ENCODE measurements around the gene STK32B. TPM values are rescaled to one million over a fixed set of nuclear protein-coding genes. Genes with fewer than 3 reads are reported as not detected.

STK32B gene
- total and polyA plus RNA-seq, 11 donors: 0.08 to 2.0 (median 0.25) TPM

DNA sequence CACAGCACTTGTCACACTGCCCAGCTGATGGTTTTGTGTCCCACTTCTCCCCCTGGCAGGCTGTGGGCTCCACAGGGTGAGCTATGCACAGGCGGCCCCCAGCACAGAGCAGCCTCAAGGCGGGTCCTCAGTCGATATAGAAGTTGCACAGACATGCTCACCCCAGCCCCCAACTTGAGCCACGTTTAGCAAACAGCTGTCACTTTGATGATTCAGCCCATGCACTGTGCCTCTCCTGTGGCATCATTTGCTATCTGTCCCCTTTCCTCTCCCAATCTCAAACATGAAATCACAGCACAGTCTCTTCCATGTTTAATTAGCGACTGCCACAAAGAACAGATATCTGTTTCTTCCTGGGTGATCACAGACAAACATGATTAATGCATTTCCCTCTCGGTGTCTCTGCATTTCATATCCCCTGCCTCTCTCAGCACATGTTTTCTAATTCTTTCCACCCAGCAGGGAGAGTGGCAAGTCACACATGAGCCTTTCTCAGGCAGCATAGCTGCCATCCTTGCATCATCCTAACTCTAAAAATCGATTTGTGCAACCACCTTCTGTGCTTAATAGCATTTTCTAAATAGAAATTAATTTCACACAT is 452.2 kb downstream of the STK32B start:
- no peak for DNase-seq
- Histone ChIP-seq H3K36me3 (peaks cover 0 to 3% (median 0%) of the 10 kb centered on the region in 9 donors), H3K27me3 (peaks cover 0 to 8% (median 0%) of the 10 kb centered on the region in 9 donors), H3K4me3 (no peak overlapping the region), H3K4me1 (no peaks in the 10 kb centered on the region), H3K9me3 (no peaks in the 10 kb centered on the region), H3K27ac (no peak overlapping the region)
- no peak for ATAC-seq
- TF ChIP-seq POLR2A (IDR thresholded peaks at IDR 0.05): no peak
- TF ChIP-seq, protein P1, sequence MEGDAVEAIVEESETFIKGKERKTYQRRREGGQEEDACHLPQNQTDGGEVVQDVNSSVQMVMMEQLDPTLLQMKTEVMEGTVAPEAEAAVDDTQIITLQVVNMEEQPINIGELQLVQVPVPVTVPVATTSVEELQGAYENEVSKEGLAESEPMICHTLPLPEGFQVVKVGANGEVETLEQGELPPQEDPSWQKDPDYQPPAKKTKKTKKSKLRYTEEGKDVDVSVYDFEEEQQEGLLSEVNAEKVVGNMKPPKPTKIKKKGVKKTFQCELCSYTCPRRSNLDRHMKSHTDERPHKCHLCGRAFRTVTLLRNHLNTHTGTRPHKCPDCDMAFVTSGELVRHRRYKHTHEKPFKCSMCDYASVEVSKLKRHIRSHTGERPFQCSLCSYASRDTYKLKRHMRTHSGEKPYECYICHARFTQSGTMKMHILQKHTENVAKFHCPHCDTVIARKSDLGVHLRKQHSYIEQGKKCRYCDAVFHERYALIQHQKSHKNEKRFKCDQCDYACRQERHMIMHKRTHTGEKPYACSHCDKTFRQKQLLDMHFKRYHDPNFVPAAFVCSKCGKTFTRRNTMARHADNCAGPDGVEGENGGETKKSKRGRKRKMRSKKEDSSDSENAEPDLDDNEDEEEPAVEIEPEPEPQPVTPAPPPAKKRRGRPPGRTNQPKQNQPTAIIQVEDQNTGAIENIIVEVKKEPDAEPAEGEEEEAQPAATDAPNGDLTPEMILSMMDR (IDR thresholded peaks at IDR 0.05): no peak
- WGBS, 4 donors: 57 to 64% (median 61%) methylated on average over 6 to 7 of the region's 7 CpGs
- intact Hi-C loops (cut with DNase I): no loop called here

DNA sequence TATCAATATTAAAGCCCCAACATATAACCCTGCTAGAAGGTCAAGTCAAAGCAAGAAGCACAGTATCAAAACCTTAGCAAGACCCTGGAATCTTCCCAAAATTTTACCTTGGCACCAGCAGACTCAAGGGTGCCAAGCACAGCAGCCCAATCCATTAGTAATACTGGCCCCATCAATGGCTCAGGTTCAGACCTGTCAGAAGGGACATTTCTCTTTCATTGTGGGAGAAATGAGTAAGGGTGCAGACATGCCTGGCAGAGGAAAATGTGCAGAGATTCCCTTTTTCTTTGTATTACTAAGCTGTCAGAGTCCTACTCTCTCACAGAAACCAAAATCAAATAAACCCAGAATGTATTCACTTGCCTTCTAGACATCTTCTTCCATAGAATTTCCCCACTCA is 453.2 kb downstream of the STK32B start:
- peaks cover 0 to 1% (median 0%) of the 10 kb centered on the region in 12 donors for H3K9me3 ChIP-seq
- H3K4me1 ChIP-seq: no peaks in the 10 kb centered on the region
- peaks cover 0 to 8% (median 0%) of the 10 kb centered on the region in 9 donors for H3K27me3 ChIP-seq
- no peak overlapping the region for H3K27ac ChIP-seq
- H3K36me3 ChIP-seq: peaks cover 0 to 3% (median 0%) of the 10 kb centered on the region in 9 donors
- no peak for TF ChIP-seq POLR2A (IDR thresholded peaks at IDR 0.05)
- TF ChIP-seq, protein P1 (IDR thresholded peaks at IDR 0.05): no peak
- ATAC-seq: no peak
- DNase-seq: no peak
- H3K4me3 ChIP-seq: no peak overlapping the region
- intact Hi-C loops (cut with DNase I): no loop called here

- ATAC-seq: no peak
These were observed 459.2 kb downstream of the STK32B start for GRCh38 chr4:5510504-5510903.

GRCh38 chr4:5511791-5512190 is 460.5 kb downstream of the STK32B start:
- intact Hi-C loops (cut with DNase I): no loop called here
- DNase-seq (no peak), ATAC-seq (no peak)
- Histone ChIP-seq H3K36me3 (no peaks in the 10 kb centered on the region), H3K27me3 (peaks cover 0 to 3% (median 0%) of the 10 kb centered on the region in 9 donors), H3K27ac (no peak overlapping the region), H3K4me1 (no peaks in the 10 kb centered on the region), H3K9me3 (peaks cover 0 to 7% (median 0%) of the 10 kb centered on the region in 12 donors), H3K4me3 (no peak overlapping the region)
- no peak for TF ChIP-seq POLR2A (IDR thresholded peaks at IDR 0.05)
- TF ChIP-seq, protein P1 (IDR thresholded peaks at IDR 0.05): no peak

More at GRCh38 chr4:5510504-5510903, 459.2 kb downstream of the STK32B start:
- intact Hi-C loops (cut with DNase I): no loop called here
- no peak overlapping the region for H3K4me3 ChIP-seq
- TF ChIP-seq POLR2A (IDR thresholded peaks at IDR 0.05): no peak
- TF ChIP-seq, protein P1 (IDR thresholded peaks at IDR 0.05): no peak
- 34 to 41% (median 38%) methylated on average over 2 of the region's 2 CpGs for WGBS, 4 donors
- H3K27ac ChIP-seq: no peak overlapping the region
- H3K4me1 ChIP-seq: no peaks in the 10 kb centered on the region
- no peak for DNase-seq
- H3K9me3 ChIP-seq: peaks cover 0 to 7% (median 0%) of the 10 kb centered on the region in 12 donors
- H3K36me3 ChIP-seq: no peaks in the 10 kb centered on the region
- H3K27me3 ChIP-seq: peaks cover 0 to 8% (median 0%) of the 10 kb centered on the region in 9 donors

All from heart left ventricle (tissue), 16 donors.